HG03558 (cell line): ENCODE results near the gene HDAC10.

Experiments
- ATAC-seq: cut with Tn5 transposase; IDR thresholded peaks from one replicate; pipeline ENCODE4 v1.9.1; 2021; ENCODE audit warnings: moderate number of reproducible peaks; ENCODE audit not compliant: unreplicated experiment; ENCODE audit errors: extremely low read depth

HDAC10 gene

DNA sequence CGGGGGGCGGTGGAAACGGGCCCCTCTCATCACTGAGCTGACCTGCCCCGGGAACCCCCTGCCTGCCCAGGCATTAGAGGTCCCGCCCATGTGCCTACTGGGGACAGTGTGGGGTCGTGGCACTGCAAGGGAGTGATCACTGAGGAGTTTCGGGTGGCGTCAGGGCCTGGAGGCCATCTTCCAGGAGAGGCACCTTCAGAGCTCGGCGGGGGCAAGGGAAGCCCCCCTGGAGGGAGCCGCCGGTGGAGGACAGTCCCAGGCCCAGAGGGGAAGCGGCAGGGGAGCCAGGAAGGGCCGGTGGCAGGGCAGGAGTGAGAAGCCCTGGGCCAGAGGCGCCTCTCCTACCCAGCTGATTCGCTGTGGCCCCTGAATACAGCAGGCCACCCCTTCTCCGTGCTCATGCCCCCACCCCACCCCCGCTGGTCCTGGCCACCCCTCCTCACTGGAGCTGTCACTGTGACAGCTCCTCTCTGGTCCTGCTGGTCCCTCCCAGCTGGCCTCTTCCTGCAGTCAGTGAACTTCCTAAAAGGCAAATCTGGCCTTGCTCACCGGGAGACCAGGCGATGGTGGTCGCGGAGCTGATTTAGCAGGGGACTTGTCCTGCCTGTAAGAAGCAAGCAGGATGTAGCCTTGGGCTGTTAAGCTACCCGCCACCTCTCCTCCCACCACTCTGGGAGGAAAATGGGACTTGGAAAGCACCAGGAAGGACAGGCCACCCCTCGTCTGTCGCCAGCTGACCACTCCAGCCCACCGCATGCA lies 21.2 kb upstream of the HDAC10 start:
- no peak for ATAC-seq

GRCh38 chr22:50271519-50271970 lies 20.5 kb upstream of the HDAC10 start:
- ATAC-seq, result no peak

- no peak for ATAC-seq
These were observed 19.8 kb upstream of the HDAC10 start for GRCh38 chr22:50270666-50271394.

DNA sequence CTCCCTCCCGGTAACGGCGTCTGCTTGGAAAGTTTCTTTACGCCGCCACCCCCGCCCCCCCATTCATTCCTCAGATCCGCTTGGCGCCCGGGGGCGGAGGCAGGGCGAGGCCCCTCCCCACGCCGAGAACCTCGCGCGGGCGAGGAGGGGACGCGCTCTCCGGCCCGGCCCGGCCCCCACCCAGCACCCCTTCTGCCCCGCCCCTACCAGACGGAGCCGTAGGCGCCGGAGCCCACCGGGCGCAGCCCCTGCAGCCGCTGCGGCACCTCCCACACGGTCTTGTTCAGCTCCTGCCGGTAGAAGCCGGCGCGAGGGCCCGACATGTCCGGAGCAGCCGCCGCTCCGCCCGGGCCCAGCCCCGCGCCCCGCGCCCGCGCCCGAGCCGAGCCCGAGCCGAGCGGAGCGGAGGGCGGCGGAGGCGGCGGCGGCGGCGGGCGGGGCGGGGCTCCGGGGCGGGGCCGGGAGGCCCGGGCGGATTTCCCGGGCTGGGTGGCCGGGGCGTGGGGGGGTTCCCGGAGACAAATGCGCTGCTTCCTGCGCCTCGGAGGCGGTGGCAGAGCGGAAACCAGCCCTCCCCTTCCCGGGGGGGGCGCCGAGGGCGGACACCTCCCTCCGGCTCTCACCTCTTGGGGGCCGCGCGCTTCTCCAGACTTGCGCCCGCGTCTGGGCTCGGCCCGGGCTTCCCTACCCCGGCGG lies 19.1 kb upstream of the HDAC10 start, which contains the start of gene MAPK11:
Gene MAPK11 (minus strand): TSS at position 411 of the 696 bp plus-strand sequence. CDS start 88 bp downstream, at position 323.
- no peak for ATAC-seq

DNA sequence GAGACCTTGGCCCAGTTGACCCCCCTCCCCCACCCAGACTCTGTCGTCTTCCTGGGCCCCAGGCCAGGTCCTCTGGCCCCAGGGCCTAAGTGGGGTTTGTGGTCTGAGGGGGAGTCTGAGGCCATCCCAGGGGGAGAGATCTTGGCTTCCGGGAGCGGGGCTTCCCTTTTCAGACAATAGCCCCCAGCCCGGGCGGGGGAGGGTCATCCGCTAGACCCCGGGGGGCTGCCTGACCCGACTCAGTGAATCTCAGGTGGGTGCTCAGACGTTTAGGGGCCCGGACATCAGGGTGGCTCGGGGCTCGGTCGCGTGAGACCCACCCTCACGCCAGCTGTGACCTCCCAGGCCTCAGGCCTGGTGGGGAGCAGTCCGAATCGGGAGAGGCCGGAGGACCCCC lies 18.5 kb upstream of the HDAC10 start:
- no peak for ATAC-seq

GRCh38 chr22:50268655-50269113 lies 17.6 kb upstream of the HDAC10 start:
- ATAC-seq, result no peak

- no peak for ATAC-seq
These were observed 16.7 kb upstream of the HDAC10 start for GRCh38 chr22:50267591-50268390.

GRCh38 chr22:50266994-50267393 lies 15.9 kb upstream of the HDAC10 start:
- no peak for ATAC-seq

- no peak for ATAC-seq
These were observed 14.0 kb upstream of the HDAC10 start for GRCh38 chr22:50264946-50265669.

DNA sequence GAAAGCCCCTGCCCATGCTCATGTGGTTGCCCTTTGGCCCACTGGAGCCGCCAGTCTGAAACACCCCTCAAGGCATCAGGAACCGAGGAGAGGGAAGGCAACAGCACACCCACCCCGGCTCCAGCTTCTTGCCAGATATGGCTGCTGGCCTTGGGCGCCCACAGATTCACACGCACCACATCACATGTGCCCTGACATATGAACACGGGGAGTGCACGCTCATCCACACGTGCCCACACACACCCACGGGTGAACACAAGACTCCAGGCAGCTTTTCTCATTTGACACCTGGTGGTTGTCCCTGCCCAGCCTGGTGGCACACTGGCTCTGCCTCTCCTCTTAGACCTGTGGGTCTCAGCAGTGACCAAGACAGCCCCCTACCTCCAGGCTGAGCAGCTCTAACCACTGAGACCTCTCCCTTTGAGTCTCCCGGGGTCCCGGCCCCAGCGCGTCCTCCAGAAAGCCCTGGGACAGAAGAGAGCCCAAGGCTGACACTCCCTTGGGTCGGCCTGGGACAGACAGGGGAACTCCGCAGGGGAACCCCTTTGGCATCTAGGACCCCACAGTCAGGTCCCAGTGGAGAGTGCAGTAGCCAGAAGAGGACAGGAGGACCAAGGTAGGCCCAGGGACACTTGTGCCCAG lies 13.2 kb upstream of the HDAC10 start:
- ATAC-seq, result no peak

- ATAC-seq, result no peak
These were observed 12.0 kb upstream of the HDAC10 start for GRCh38 chr22:50262973-50263617.

GRCh38 chr22:50262460-50262911 lies 11.4 kb upstream of the HDAC10 start:
- no peak for ATAC-seq

- no peak for ATAC-seq
These were observed 10.8 kb upstream of the HDAC10 start, which contains the start of gene MAPK12 for GRCh38 chr22:50261615-50262459. MAPK12 (minus strand) TSS chr22:50261683; CDS start chr22:50261509, 174 bp downstream.

DNA sequence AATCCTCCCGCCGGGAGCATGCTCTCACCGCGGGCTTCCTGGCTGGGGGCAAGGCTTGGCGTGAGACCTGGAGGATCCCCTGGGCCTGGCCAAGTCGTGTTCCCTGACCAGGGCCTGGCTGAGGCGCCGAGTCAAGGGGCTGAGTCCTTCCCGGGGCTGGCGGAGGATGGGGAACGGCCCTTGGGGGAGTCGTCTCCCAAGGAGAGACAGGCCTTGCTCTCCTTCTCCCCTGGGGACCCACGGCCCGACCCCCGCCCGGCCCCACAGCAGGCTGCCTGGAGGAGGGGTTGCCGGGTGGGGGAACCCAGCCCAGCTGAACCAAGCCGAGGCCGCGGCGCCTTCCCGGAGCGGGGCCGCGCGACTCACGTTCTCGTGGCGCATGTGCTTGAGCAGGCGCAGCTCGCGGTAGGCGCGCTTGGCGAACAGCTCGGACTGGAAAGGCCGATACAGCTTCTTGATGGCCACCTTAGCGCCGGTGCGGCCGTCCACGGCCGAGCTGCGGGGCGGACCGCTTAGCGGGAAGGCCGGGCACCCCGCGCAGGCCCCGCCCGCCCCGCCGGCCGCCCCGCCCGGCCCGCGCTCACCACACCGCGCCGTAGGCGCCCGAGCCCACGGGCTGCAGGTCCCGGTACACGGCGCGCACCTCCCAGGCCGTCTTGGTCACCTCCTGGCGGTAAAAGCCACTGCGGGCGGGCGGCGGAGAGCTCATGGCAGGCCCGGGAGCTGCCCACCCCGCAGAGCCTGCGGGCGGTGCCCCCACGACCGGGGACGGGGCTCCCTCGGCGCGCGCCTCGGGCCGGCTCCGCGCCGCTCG lies 9.9 kb upstream of the HDAC10 start:
- no peak for ATAC-seq

- ATAC-seq, result no peak
These were observed 9.4 kb upstream of the HDAC10 start for GRCh38 chr22:50260434-50260800.

DNA sequence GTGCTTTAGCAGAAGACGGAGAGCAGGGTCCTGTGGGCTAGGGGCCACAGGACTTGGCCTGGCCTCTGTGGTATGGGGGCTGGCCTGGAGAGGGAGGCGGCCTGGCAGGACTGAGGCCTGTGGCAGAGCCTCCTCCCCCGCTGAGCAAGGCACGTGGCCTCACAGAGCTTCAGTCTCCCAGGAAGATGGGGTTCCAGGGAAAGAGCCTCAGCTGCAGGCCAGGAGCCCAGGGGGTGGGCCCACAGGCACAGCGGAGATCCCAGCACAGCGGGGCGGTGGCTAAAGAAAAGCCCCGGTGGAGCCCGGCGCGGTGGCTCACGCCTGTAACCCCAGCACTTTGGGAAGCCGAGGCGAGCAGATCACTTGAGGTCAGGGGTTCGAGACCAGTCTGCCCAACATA lies 8.2 kb upstream of the HDAC10 start:
- no peak for ATAC-seq
